Activated CD4-positive, alpha-beta T cell treated with anti-CD3 and anti-CD28 coated beads, Interleukin-2, amount 10 ng/mL, durations not matched to agents 7 days and 5 days (primary cell): ENCODE data around the gene LZTR1. TPM values are rescaled to one million over a fixed set of nuclear protein-coding genes. Genes with fewer than 3 reads are reported as not detected.

Experiments used
- CTCF ChIA-PET: fragments of 350-600 bp; sonication (Branson Sonifier 250); formaldehyde crosslinking; loops from one replicate; lab custom pipeline; 2021; ENCODE audit warnings: antibody characterized with exemption; lab: Charles Lee
- POLR2A ChIA-PET: fragments of 350-600 bp; sonication (Branson Sonifier 250); formaldehyde crosslinking; loops from one replicate; lab custom pipeline; 2021; ENCODE audit warnings: antibody characterized with exemption; lab: Charles Lee
- DNase-seq: peaks from one replicate; pipeline ENCODE4 v3.0.0-alpha.2; 2020
- H3K27ac Mint-ChIP-seq: one replicate; pipeline ENCODE4 v1.8.0; 2021; ENCODE audit warnings: mild to moderate bottlenecking, moderate library complexity, mixed read lengths
- H3K27me3 Mint-ChIP-seq: one replicate; pipeline ENCODE4 v1.8.0; 2021; ENCODE audit warnings: mixed read lengths
- H3K36me3 Mint-ChIP-seq: one replicate; pipeline ENCODE4 v1.8.0; 2021; ENCODE audit warnings: low read depth, mixed read lengths
- H3K4me1 Mint-ChIP-seq: one replicate; pipeline ENCODE4 v1.8.0; 2021; ENCODE audit warnings: mixed read lengths
- H3K4me3 Mint-ChIP-seq: one replicate; pipeline ENCODE4 v1.8.0; 2021; ENCODE audit warnings: mild to moderate bottlenecking, moderate library complexity, mixed read lengths
- H3K9me3 Mint-ChIP-seq: one replicate; pipeline ENCODE4 v1.8.0; 2021; ENCODE audit warnings: mixed read lengths
- total RNA-seq, 2 experiments: library from RNA; stranded (reverse); gene quantifications; one replicate each; pipeline ENCODE4 v1.2.3, GENCODE V29; 2021

The LZTR1 gene
- total RNA-seq, 2 experiments from 2014 or later = 62.0 to 66.4 TPM

GRCh38 chr22:20973634-20974286, 8.3 kb upstream of the LZTR1 start:
- ChIA-PET POLR2A (no interaction called here), CTCF (interaction anchor here (1.4 to 1.6 kb wide), 3 partner anchors 10 to 38 kb away, joined by 3 to 6 read pairs (median 4); no protein-coding TSS in a partner anchor)
- no peaks in the 10 kb centered on the region for H3K27me3 Mint-ChIP-seq
- peaks cover 6% of the 10 kb centered on the region for H3K9me3 Mint-ChIP-seq
- H3K27ac Mint-ChIP-seq = no peak overlapping the region
- H3K4me3 Mint-ChIP-seq = no peak overlapping the region
- H3K36me3 Mint-ChIP-seq = no peaks in the 10 kb centered on the region
- DNase-seq = no peak
- H3K4me1 Mint-ChIP-seq = peaks cover under 1% of the 10 kb centered on the region

- Mint-ChIP-seq H3K27me3 (no peaks in the 10 kb centered on the region), H3K9me3 (peaks cover 10% of the 10 kb centered on the region), H3K4me3 (no peak overlapping the region), H3K27ac (no peak overlapping the region), H3K36me3 (peaks cover 3% of the 10 kb centered on the region), H3K4me1 (peaks cover 7% of the 10 kb centered on the region)
- POLR2A ChIA-PET = no interaction called here
- DNase-seq = no peak
- CTCF ChIA-PET = interaction anchor here (0.9 to 1.6 kb wide), 4 partner anchors 11 to 38 kb away, joined by 3 to 6 read pairs (median 4); no protein-coding TSS in a partner anchor
These were observed 7.7 kb upstream of the LZTR1 start for GRCh38 chr22:20974336-20974955.

- CTCF ChIA-PET = interaction anchor here (0.5 to 1.0 kb wide), 4 partner anchors 9 to 27 kb away, joined by 3 to 4 read pairs (median 4); partner anchors contain the start of gene AIFM3
- no peak for DNase-seq
- Mint-ChIP-seq H3K4me1 (peaks cover 17% of the 10 kb centered on the region), H3K4me3 (no peak overlapping the region), H3K36me3 (peaks cover 3% of the 10 kb centered on the region), H3K27ac (no peak overlapping the region), H3K9me3 (peaks cover 10% of the 10 kb centered on the region), H3K27me3 (no peaks in the 10 kb centered on the region)
- POLR2A ChIA-PET = no interaction called here
These were observed 6.4 kb upstream of the LZTR1 start for GRCh38 chr22:20975541-20976290.

GRCh38 chr22:20976291-20976877, 5.7 kb upstream of the LZTR1 start:
- no peak for DNase-seq
- Mint-ChIP-seq H3K9me3 (peaks cover 10% of the 10 kb centered on the region), H3K27ac (no peak overlapping the region), H3K36me3 (peaks cover 3% of the 10 kb centered on the region), H3K27me3 (no peaks in the 10 kb centered on the region), H3K4me3 (no peak overlapping the region), H3K4me1 (peaks cover 23% of the 10 kb centered on the region)
- POLR2A ChIA-PET = no interaction called here
- CTCF ChIA-PET = no interaction called here

- Mint-ChIP-seq H3K9me3 (peaks cover 10% of the 10 kb centered on the region), H3K4me3 (no peak overlapping the region), H3K36me3 (peaks cover 3% of the 10 kb centered on the region), H3K27ac (no peak overlapping the region), H3K4me1 (peaks cover 27% of the 10 kb centered on the region), H3K27me3 (no peaks in the 10 kb centered on the region)
- CTCF ChIA-PET = no interaction called here
- no peak for DNase-seq
- POLR2A ChIA-PET = no interaction called here
These were observed 5.1 kb upstream of the LZTR1 start for GRCh38 chr22:20977019-20977418.

GRCh38 chr22:20977516-20978170, 4.5 kb upstream of the LZTR1 start:
- POLR2A ChIA-PET = no interaction called here
- no peak overlapping the region for H3K4me3 Mint-ChIP-seq
- peaks cover 3% of the 10 kb centered on the region for H3K36me3 Mint-ChIP-seq
- CTCF ChIA-PET = interaction anchor here (0.6 kb wide), 1 partner anchor 18 kb away, joined by 3 read pairs; no protein-coding TSS in a partner anchor
- DNase-seq = no peak
- H3K27me3 Mint-ChIP-seq = no peaks in the 10 kb centered on the region
- H3K27ac Mint-ChIP-seq = no peak overlapping the region
- H3K9me3 Mint-ChIP-seq = peaks cover 10% of the 10 kb centered on the region
- H3K4me1 Mint-ChIP-seq = peaks cover 29% of the 10 kb centered on the region

GRCh38 chr22:20978419-20978818, 3.7 kb upstream of the LZTR1 start:
- POLR2A ChIA-PET = no interaction called here
- no peak overlapping the region for H3K27ac Mint-ChIP-seq
- DNase-seq = no peak
- no peak overlapping the region for H3K4me3 Mint-ChIP-seq
- H3K27me3 Mint-ChIP-seq = no peaks in the 10 kb centered on the region
- CTCF ChIA-PET = no interaction called here
- H3K4me1 Mint-ChIP-seq = peaks cover 35% of the 10 kb centered on the region
- peaks cover 10% of the 10 kb centered on the region for H3K9me3 Mint-ChIP-seq
- H3K36me3 Mint-ChIP-seq = peaks cover 3% of the 10 kb centered on the region

GRCh38 chr22:20979243-20979809, 2.8 kb upstream of the LZTR1 start:
- Mint-ChIP-seq H3K4me1 (peaks cover 39% of the 10 kb centered on the region), H3K27ac (peak overlapping the region; percentile 75), H3K27me3 (no peaks in the 10 kb centered on the region), H3K9me3 (peaks cover 10% of the 10 kb centered on the region), H3K4me3 (peak overlapping the region; percentile 60), H3K36me3 (peaks cover 3% of the 10 kb centered on the region)
- ChIA-PET CTCF (no interaction called here), POLR2A (no interaction called here)
- peak; percentile 66 for DNase-seq

GRCh38 chr22:20979940-20980453, 2.1 kb upstream of the LZTR1 start:
- H3K9me3 Mint-ChIP-seq = peaks cover 10% of the 10 kb centered on the region
- ChIA-PET POLR2A (no interaction called here), CTCF (interaction anchor here (0.5 kb wide), 1 partner anchor 50 kb away, joined by 5 read pairs; no protein-coding TSS in a partner anchor)
- peaks cover 39% of the 10 kb centered on the region for H3K4me1 Mint-ChIP-seq
- H3K4me3 Mint-ChIP-seq = peak overlapping the region; percentile 18
- H3K36me3 Mint-ChIP-seq = peaks cover 5% of the 10 kb centered on the region
- H3K27me3 Mint-ChIP-seq = no peaks in the 10 kb centered on the region
- H3K27ac Mint-ChIP-seq = no peak overlapping the region
- no peak for DNase-seq

- peak overlapping the region; percentile 84 for H3K4me3 Mint-ChIP-seq
- CTCF ChIA-PET = no interaction called here
- H3K9me3 Mint-ChIP-seq = peaks cover 10% of the 10 kb centered on the region
These were observed 1.6 kb upstream of the LZTR1 start for GRCh38 chr22:20980523-20980922.

GRCh38 chr22:20980938-20981722, 967 bp upstream of the LZTR1 start:
- peaks cover 8% of the 10 kb centered on the region for H3K36me3 Mint-ChIP-seq
- peaks cover 39% of the 10 kb centered on the region for H3K4me1 Mint-ChIP-seq
- ChIA-PET CTCF (interaction anchor here (1.3 to 1.8 kb wide), 3 partner anchors 10 to 122 kb away, joined by 3 to 7 read pairs (median 5); no protein-coding TSS in a partner anchor), POLR2A (no interaction called here)
- no peak for DNase-seq
- H3K27me3 Mint-ChIP-seq = no peaks in the 10 kb centered on the region
- H3K9me3 Mint-ChIP-seq = peaks cover 10% of the 10 kb centered on the region
- peak overlapping the region; percentile 84 for H3K4me3 Mint-ChIP-seq
- peak overlapping the region; percentile 88 for H3K27ac Mint-ChIP-seq

More at GRCh38 chr22:20980523-20980922, 1.6 kb upstream of the LZTR1 start:
- Mint-ChIP-seq H3K27me3 (no peaks in the 10 kb centered on the region), H3K36me3 (peaks cover 7% of the 10 kb centered on the region), H3K27ac (no peak overlapping the region), H3K4me1 (peaks cover 39% of the 10 kb centered on the region)
- no peak for DNase-seq
- POLR2A ChIA-PET = no interaction called here
